Ovary (tissue), 3 donors: ENCODE results near the gene KRTAP24-1.

Source experiments
- EP300 ChIP-seq: sonication (generic); formaldehyde crosslinking; IDR thresholded peaks from one replicate; pipeline ENCODE4 v1.6.1; 2017; ENCODE audit warnings: antibody characterized with exemption
- POLR2A ChIP-seq: fragments of 450-650 bp; IDR thresholded peaks from one replicate; pipeline ENCODE4 v1.6.1; 2017; ENCODE audit warnings: antibody characterized with exemption, mild to moderate bottlenecking, moderate library complexity
- TF ChIP-seq, protein P1 (sequence below), 3 donors: fragments of 450-650 bp in 2 of 3; fragments of 200-600 bp in 1 of 3; IDR thresholded peaks; one replicate each; pipeline versions ENCODE4 v1.5.1 to v1.8.0; 2016 to 2022; ENCODE audit warnings: antibody characterized with exemption in 3 of 3, mild to moderate bottlenecking in 1 of 3
- donor health status: DM: no; HTN: no; CAD: no.

DNA sequence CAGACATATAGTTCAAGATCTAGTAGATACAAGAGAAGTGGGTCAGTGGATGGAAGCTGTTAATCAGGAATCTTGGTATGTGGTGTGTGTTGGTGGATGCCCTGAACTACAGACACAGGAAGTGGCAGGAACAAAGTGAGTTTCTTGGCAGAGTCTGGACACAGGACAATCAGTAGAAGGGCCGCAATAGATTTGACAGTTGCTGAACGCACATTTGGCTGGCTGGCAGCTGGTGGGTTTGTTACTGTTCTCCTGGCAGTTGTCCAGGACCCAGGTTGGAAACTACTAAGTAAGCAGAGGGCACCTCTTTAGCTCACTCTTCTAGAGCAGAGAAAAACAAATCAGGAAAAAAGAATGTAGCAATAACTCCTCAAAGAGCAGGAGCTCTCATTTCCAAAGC, 24.1 kb upstream of the KRTAP24-1 start:
- TF ChIP-seq, protein P1, sequence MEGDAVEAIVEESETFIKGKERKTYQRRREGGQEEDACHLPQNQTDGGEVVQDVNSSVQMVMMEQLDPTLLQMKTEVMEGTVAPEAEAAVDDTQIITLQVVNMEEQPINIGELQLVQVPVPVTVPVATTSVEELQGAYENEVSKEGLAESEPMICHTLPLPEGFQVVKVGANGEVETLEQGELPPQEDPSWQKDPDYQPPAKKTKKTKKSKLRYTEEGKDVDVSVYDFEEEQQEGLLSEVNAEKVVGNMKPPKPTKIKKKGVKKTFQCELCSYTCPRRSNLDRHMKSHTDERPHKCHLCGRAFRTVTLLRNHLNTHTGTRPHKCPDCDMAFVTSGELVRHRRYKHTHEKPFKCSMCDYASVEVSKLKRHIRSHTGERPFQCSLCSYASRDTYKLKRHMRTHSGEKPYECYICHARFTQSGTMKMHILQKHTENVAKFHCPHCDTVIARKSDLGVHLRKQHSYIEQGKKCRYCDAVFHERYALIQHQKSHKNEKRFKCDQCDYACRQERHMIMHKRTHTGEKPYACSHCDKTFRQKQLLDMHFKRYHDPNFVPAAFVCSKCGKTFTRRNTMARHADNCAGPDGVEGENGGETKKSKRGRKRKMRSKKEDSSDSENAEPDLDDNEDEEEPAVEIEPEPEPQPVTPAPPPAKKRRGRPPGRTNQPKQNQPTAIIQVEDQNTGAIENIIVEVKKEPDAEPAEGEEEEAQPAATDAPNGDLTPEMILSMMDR (IDR thresholded peaks at IDR 0.05): no peak
- no peak for TF ChIP-seq EP300
- no peak for TF ChIP-seq POLR2A
